SU-DHL-6 (cell line): ENCODE results near the gene PLA2G5.

Experiments used
- EZH2phosphoT487 ChIP-seq: fragments of 200-600 bp; sonication (generic), shearing (Covaris generic); conservative IDR thresholded peaks from 2 replicates; pipeline ENCODE4 v1.6.1; 2018; ENCODE audit warnings: mild to moderate bottlenecking, antibody characterized with exemption, low read length, moderate library complexity, mixed read lengths
- TF ChIP-seq, protein P1 (sequence below): fragments of 200-600 bp; sonication (generic); IDR thresholded peaks from one replicate; pipeline ENCODE4 v1.5.1; 2017; ENCODE audit warnings: antibody characterized with exemption, mild to moderate bottlenecking, low read length, moderate library complexity; ENCODE audit not compliant: insufficient read depth, poor library complexity, severe bottlenecking

DNA sequence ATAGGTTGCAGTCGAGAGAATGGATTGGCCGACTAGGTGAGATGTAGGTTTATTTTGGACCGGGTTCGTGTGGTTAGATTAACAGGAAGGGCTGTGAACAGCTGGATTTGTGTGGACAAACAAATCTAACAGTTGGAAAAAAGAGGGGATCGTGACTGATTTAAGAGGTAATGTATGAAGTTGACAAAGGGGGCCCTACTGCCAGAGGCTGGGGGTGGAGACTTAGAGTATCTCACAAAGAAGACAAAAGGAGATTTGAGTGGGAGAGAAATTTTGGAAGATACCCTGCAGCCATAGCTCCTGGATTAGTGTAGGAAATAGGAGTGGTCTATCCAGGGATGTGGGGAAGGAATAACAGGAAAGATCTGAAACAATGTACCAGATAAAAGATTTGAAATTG, 38.8 kb upstream of the PLA2G5 start:
- TF ChIP-seq, protein P1, sequence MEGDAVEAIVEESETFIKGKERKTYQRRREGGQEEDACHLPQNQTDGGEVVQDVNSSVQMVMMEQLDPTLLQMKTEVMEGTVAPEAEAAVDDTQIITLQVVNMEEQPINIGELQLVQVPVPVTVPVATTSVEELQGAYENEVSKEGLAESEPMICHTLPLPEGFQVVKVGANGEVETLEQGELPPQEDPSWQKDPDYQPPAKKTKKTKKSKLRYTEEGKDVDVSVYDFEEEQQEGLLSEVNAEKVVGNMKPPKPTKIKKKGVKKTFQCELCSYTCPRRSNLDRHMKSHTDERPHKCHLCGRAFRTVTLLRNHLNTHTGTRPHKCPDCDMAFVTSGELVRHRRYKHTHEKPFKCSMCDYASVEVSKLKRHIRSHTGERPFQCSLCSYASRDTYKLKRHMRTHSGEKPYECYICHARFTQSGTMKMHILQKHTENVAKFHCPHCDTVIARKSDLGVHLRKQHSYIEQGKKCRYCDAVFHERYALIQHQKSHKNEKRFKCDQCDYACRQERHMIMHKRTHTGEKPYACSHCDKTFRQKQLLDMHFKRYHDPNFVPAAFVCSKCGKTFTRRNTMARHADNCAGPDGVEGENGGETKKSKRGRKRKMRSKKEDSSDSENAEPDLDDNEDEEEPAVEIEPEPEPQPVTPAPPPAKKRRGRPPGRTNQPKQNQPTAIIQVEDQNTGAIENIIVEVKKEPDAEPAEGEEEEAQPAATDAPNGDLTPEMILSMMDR: no peak
- TF ChIP-seq EZH2phosphoT487: no peak
